ENCODE results near the gene HARBI1.
"Not testable (repeated sequence)": the region's sequence is repeated elsewhere in the genome, so short reads cannot be mapped to it uniquely, and the experiment has no call there.

Gene HARBI1

DNA sequence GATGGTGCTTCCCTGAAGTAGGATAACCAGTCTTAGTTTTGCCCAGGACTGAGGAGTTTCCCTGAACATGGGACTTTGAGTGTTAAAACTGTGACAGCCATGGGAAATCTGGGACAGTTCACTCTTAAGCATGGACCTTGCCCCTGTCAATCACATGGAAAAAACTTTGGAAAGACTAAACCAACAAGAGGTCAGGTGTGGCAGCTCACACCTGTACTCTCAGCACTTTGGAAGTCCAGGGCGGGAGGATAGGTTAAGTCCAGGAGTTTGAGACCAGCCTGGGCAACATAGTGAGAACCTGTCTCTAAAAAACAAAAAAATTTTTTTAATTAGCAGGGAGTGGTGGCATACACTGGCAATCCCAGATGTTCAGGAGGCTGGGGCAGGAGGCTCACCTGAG lies 19.9 kb downstream of the HARBI1 start:
- no peak for DNase-seq (ENCODE audit: low read depth in 2 of 2)

DNA sequence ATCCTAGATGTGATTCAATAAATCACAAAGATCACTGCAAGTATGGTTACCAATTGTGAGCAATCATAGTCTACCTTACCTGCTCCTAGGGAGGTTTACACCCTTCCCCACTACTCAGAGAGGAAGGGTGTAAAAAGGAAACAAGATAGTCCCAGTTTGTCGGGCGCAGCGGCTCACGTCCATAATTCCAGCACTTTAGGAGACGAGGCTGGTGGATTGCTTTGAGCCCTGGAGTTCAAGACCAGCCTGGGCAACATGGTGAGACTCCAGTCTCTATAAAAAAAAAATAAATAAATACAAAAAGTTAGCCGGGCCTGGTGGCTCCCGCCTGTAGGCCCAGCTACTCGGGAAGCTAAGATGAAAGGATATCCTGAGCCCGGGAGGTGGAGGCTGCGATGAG lies 22.2 kb downstream of the HARBI1 start:
- DNase-seq (ENCODE audit: low read depth in 2 of 2) = no peak

DNA sequence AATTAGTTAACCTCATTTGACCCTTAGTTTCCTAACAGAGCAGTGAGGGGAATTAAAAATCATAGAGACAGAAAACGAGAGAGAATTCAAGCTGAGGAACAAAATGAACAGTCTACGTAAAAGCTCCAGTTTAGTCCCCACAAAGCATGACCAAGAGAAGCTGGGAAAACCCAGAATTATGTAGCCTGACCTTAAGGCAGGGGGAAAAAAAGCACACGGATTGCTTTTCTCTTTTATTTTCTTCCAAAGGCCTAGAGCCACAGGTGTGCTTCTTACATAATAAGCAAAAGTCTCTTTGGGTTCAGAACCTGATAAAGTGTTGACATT lies 22.7 kb downstream of the HARBI1 start:
- DNase-seq (ENCODE audit: low read depth in 2 of 2) = no peak

DNA sequence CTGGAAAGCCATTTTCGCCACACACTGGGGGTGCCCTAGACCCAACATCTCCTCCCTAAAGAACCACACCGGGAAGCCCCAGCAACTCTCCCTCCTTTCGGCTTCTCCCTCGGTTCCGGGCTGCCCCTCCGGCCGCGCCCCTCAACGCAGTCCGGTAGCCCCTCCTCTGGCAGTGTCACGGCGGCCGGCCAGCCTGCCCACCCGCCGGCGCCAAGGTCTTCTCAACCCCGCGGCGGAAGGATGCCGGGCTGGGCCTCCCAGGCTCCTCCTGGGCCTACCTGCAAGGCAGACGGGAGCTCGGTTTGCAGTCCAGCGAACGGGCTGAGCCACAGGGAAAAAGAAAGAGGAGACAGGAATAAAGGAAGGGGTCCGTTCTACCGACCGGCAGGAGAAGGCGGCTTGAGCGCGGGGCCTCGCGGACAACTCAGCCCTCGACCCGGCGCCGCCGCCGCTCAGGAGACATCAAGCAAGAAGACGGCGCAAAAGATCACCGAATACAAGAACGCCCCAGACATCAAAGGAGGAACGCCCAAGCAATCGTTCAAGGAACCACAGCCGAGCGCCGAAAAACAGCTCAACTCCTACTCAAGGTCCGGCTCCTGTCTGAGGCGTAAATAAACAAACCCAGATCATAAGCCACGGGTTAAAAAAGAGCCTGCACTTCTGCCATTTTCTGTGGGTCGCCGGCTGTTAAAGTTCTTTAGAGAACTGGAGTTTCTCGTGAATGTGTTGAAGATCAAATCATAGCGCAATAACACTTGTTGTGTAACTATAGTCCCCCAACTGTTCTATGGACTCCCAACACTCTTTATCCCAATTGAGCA lies 23.3 kb downstream of the HARBI1 start, which contains the start of gene AMBRA1:
AMBRA1 (minus strand) TSS at position 474 of the 824 bp plus-strand sequence. CDS start 45,643 bp downstream, outside the sequence.
- DNase-seq (ENCODE audit: low read depth in 2 of 2) = peak; percentile 74 to 78

DNA sequence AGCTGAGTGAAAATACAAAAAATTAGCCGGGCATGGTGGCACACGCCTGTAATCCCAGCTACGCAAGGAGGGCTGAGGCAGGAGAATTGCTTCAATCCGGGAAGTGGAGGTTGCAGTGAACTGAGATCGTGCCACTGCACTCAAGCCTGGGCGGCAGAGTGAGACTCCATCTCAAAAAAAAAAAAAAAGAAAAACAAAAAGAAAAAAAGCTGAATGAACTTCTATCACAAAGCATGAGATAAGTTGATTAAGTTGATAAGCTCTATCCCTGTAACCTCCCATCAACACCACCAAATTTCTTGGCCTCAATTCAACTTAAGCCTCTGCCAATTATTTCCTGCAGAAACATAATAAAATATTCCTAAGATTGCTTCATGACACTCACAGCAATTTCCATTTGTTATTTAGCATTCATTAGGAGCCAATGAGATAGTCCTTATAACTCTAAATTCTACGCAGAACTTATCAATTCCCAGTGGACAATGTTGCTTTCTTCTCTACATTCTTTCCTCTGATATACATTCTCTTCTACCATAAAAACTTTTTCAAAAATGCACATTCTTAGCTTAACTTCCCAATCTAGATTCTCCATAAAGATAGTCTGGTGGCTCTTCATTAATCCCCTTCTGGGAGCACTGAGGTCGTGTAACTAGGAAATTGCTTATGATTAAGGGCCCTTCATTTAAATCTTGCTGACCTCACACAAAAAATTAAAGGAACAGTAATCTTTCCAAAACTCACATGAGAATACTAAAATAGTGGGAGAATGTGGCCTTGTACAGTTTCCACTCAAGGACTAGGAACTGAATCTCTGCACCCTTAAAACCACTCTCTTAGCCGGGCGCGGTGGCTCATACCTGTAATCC lies 26.1 kb downstream of the HARBI1 start:
- DNase-seq (ENCODE audit: low read depth in 2 of 2) = no peak

DNA sequence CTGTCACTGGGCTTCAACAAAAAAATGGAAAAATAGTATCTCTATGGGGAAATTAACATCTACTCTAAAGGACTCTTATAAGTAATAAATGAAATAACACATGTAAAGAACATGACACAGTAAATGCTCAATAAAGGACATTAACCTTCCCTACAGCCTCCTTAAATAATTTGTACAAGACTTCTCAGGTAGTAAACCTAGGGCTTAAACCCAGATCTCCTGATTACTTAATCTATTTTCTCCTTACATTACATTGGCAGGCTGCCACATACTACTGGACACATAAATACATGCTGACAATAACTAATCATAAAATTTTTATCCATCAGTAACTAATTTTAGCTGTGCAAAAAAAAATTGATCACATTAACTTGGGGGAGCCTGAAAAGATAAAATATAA lies 28.1 kb downstream of the HARBI1 start:
- no peak for DNase-seq (ENCODE audit: low read depth in 2 of 2)

DNA sequence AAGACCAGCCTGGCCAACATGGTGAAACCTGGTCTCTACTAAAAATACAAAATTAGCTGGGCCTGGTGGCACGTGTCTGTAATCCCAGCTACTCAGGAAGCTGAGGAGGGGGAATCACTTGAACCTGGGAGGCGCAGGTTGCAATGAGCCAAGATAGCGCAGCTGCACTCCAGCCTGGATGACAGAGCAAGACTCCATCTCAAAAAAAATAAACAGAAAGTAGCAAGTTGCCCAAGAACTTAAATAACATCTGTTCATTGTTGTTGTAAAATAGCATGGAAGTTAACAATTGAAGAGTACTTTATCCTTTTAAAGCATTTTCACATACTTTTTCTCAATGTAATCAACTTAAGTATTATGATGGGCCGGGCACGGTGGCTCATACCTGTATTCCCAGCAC lies 28.9 kb downstream of the HARBI1 start:
- no peak for DNase-seq (ENCODE audit: low read depth in 2 of 2)

DNA sequence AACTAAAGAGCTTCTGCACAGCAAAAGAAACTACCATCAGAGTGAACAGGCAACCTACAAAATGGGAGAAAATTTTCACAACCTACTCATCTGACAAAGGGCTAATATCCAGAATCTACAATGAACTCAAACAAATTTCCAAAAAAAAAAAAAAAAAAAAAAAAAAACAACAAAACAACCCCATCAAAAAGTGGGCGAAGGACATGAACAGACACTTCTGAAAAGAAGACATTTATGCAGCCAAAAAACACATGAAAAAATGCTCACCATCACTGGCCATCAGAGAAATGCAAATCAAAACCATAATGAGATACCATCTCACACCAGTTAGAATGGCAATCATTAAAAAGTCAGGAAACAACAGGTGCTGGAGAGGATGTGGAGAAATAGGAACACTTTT lies 33.5 kb downstream of the HARBI1 start:
- DNase-seq (ENCODE audit: low read depth in 2 of 2) = not testable (repeated sequence)

DNA sequence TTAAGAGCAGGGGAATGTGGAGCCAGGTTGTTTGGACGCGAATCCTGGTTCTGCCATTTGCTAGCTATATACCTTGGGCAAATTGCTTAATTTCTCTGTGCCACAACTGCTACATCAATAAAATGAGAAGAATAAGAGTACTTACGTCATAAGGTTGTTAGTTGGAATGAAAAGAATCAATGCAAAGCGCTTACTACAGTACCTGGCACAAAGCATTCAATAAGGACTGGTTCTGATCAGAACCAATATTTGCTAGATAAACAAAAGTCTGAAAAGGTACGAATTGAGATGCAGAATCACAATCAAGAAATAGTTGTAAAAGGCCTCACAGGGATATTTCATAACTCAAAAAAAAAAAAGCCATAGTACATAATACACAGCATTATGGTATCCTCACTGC lies 34.4 kb downstream of the HARBI1 start:
- DNase-seq (ENCODE audit: low read depth in 2 of 2) = no peak

DNA sequence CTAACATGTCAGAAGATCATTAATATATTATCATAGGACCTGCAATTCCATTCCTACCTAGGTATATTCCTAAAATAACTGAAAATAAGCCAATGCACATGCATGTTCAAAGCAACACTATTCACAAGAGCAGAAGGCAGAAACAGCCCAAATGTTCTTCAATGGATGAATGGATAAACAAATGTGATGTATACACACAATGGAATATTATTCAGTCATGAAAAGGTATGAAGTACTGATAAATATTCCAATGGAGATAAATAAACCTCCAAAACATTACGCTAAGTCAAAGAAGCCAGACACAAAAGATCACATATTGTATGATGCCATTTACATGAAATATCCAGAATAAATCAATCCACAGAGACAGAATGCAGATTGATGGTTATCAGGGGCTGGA lies 40.0 kb downstream of the HARBI1 start:
- no peak for DNase-seq (ENCODE audit: low read depth in 2 of 2)

DNA sequence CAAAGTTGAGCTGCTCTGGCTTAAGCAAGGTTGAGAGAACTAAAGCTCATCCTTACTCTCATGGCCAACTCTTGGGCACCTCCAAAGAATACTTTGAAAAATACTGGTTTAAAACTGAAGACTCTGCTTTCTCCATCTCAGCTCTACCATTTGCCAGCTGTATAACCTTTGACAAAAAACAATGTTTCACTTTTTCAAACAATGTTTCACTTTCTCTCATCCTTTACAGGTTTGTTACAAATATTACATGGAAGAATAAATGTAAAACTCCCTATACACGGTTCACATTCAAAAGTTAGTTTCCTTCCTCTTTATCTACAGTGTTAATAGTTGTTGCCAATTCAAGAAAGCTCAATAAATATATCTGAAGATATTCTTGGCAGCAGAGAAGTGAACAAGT lies 42.4 kb downstream of the HARBI1 start:
- DNase-seq (ENCODE audit: low read depth in 2 of 2) = no peak

DNA sequence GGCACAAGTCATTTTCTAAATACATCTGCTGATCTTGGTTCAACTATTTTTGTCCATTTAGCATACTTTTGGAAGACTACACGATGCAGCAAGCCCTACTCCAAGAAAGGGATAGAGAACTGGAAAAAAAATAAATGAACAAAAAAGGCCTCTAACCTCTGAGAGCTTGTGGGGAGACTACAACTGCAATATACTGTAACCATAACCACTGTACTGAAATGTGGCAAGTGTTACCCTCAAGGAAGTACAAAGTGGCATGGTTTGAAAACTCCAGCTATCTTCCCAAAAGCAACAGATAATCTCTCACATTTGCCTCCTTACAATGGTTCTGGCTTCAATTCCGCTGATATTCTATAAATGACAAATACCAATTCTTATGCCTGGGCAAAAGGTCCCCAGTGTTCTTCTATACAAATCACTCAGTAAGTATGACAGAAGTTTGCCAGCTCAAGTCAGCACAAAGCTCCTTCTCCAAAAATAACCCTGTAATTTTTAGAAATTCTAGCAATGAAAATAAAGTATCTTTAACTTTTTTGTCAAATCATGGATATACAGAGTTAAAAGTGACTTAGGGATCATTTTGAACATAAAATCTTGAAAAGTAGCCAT lies 46.1 kb downstream of the HARBI1 start:
- DNase-seq (ENCODE audit: low read depth in 2 of 2) = no peak

DNA sequence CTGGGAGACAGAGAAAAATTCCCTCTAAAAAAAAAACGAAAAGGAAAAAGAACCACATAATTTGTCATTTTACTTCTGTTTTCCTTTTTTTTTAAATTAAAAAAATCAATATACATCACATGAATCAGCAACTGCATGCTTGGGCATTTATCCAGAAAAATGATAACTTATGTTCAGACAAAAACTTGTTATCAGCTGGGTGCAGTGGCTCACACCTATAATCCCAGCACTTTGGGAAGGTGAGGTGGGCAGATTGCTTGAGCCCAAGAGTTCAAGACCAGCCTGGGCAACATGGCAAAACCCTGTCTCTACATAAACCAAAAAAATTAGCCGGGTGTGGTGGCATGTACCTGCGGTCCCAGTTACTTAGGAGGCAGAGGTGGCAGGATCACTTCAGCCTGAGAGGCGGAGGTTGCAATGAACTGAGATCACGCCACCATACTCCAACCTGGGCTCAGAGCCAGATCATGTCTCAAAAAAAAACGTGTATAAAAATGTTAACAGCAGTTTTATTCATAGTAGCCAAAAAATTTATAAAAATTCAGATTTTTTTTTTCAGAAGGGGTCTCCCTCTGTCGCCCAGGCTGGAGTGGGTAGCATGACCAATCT lies 51.7 kb downstream of the HARBI1 start:
- DNase-seq (ENCODE audit: low read depth in 2 of 2) = no peak

DNA sequence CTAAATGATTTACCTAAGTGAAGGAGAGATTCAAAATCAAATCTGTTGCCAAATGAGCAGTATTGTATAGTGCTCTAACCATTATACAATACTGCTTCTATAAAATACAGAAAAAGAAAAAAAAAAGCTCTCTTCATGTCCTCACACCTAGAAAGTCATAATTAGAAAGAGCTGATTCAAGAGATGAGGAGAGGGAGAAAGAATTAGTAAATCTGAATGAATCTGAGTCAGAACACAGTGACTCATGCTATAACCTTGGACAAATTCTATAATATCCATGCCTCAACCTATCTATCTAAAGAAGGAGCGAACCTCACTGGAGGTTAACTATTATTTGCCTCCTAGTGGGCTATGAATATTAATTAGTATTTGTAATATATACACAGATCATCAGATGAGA lies 52.6 kb downstream of the HARBI1 start:
- DNase-seq (ENCODE audit: low read depth in 2 of 2) = no peak

DNA sequence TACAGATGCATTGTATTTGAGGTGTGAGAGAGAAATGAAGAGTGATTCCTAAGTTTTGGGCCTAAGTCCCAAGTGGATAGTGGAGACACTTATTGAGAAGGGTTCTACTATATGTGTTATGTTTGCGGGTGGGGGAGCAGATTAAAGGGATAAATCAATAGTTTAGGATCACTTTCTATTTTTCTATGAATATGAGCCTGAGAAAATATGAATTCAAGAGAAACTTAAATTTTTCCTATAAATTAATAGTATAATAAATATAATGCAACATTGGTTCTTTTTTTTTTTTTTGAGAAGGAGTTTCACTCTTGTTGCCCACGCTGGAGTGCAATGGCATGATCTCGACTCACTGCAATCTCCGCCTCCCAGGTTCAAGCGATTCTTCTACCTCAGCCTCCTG lies 54.5 kb downstream of the HARBI1 start:
- DNase-seq (ENCODE audit: low read depth in 2 of 2) = no peak

DNA sequence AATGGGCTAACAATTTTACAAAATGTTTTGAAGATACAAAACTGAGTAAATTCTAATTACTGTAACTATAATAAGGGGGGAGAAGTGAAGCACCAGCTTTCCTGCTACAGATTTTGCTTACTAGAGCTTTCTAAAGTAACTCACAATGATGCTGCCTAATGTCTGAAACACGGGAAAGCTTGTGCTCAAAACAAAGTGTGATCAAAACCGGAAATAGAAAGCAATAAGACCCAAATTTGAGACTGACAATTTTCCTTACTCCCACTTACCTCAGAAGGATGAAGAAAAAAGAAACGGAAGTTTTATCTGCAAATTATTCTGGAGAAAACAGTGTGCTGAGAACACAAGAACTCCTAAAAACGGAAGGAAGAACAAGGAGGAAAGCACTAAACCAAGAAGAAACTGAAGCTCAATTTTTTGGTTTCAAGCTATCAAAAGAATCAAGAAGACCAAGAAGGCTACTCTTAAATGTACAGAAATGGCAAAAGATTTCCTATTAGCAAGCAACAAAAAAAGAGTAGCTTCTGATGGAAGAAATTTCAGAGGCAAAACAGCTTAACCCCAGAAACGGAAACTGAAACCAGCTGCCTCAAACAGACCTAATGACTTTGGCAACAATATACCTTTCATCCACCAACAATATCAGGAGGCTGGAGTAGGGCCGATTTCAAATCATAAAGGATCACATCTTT lies 56.6 kb downstream of the HARBI1 start:
- DNase-seq (ENCODE audit: low read depth in 2 of 2) = no peak

DNA sequence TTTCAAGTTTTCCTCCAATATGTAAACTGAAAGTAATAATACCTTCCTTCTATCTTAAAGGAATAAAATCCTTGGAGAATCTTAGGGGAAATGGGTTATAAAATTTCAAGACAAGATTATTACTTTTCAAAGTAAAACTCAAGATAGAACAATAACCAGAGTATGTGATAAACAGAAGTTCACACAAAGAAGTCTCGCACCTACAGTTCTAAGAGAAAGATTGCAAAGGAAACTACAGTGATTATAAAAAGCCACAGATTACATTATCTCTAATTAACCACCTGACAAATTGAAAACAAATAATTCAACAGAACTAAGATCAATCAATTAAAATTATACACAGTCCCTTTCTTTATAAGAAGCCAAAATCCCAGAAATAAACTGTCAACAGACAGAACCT lies 57.2 kb downstream of the HARBI1 start:
- no peak for DNase-seq (ENCODE audit: low read depth in 2 of 2)

DNA sequence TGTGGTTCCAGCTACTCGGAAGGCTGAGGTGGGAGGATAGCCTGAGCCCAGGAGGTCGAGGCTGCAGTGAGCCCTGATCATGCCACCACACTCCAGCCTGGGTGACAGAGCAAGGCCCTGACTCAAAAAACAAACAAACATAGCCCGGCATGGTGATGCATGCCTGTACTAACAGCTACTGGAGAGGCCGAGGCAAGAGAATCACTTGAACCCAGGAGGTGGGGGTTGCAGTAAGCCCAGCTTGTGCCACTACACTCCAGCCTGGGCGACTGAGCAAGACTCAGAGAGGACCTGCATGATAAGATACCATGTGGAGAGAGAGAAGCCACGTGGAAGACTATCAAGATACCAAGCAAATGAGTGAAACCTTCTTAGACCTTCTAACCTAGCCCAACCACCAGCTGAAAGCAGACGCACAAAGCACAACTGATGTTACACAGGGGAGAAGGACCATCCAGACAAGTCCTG lies 59.3 kb downstream of the HARBI1 start:
- DNase-seq (ENCODE audit: low read depth in 2 of 2) = no peak

DNA sequence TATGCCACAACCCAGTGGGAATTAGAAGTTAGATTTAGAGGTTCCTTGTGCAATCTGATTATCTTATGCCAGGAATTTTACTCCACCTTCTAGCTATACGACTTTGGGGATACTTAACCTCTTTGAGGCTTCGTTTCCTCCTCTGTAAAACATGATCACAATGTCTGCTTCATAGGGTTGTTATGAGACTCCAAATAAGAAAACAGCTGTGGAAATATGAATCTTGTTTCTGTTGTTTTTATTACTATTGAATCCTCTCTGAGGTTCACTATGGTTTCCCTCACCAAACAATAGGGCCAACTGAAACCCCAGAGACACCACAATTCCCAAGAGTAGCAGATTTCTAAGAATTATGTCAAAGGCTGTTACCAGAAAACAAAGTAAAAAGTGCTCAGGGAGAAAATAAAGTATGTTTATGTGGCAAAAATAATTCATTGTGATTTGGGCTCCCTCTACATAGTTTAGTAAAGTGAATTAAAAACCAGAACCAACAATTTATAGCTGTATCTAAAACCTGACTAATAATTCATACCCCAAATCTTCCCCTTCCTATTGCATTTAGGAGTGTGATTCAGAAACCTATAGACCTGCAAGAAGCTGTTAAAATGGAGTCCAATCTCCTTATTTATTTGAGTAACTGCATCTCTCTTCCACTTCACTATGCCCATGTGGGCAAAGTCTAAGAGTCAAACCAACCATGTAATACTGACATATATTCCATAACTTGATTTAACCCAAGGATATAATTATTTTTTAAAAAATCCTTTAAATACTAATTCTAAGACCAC lies 61.6 kb downstream of the HARBI1 start:
- no peak for DNase-seq (ENCODE audit: low read depth in 2 of 2)
